ENCODE measurements around the gene MKI67.

DNA sequence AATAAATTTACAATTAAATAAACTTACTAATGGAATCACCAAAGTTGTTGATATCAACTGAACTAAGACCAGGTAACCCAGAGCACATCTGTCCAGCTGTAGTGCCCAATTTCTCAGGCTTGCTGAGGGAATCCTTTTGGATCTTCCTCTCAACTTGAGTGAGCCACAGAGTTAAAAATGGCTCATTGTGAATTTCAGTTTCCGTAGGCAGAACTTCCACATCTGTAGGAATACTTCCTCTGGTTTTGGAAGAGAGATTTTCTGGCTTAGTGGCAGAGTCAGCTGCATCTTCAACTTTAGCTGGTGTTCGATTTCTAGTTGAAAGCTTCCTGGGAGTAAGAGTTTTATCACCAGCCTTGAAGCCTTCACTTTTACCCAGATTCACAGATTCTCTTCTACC, 11.3 kb downstream of the MKI67 start:
- TF ChIP-seq, protein P1, sequence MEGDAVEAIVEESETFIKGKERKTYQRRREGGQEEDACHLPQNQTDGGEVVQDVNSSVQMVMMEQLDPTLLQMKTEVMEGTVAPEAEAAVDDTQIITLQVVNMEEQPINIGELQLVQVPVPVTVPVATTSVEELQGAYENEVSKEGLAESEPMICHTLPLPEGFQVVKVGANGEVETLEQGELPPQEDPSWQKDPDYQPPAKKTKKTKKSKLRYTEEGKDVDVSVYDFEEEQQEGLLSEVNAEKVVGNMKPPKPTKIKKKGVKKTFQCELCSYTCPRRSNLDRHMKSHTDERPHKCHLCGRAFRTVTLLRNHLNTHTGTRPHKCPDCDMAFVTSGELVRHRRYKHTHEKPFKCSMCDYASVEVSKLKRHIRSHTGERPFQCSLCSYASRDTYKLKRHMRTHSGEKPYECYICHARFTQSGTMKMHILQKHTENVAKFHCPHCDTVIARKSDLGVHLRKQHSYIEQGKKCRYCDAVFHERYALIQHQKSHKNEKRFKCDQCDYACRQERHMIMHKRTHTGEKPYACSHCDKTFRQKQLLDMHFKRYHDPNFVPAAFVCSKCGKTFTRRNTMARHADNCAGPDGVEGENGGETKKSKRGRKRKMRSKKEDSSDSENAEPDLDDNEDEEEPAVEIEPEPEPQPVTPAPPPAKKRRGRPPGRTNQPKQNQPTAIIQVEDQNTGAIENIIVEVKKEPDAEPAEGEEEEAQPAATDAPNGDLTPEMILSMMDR (IDR thresholded peaks at IDR 0.05) = no peak
- TF ChIP-seq POLR2AphosphoS5 (IDR thresholded peaks at IDR 0.05) (no peak), POLR2A (IDR thresholded peaks at IDR 0.05) (no peak), EP300 (IDR thresholded peaks at IDR 0.05) (no peak)
